Measurements from ENCODE around the gene PPTC7.
A peak's percentile ranks its signal among the peaks of the same experiment; 100 is the strongest.
"Not testable (repeated sequence)": the region's sequence is repeated elsewhere in the genome, so short reads cannot be mapped to it uniquely, and the experiment has no call there.

Gene PPTC7

GRCh38 chr12:110585231-110585799 lies 2.2 kb upstream of the PPTC7 start:
- DNase-seq, result peak; percentile 32

- peak; percentile 16 for DNase-seq
Measured at GRCh38 chr12:110582276-110583136, 612 bp downstream of the PPTC7 start.

DNA sequence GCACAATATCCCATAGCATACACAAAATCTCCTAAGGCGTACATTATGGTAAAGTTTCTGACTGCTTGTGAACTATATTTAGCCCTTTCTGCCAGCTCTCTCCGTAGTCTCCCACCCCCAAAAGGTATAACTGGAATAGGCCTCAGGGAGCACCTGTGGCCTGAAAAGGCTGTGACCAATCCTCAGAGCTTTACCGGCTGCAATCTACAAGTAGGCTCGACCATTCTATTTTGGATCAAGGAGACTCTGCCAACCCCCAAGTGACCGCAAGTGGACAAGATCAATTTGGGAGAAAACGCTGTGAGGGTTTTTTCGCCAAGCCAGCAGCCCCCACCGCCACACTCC lies 1.2 kb downstream of the PPTC7 start:
- no peak for DNase-seq

GRCh38 chr12:110579535-110580253 lies 3.4 kb downstream of the PPTC7 start:
- no peak for DNase-seq

- DNase-seq, result no peak
Measured at GRCh38 chr12:110578694-110579534, 4.2 kb downstream of the PPTC7 start.

DNA sequence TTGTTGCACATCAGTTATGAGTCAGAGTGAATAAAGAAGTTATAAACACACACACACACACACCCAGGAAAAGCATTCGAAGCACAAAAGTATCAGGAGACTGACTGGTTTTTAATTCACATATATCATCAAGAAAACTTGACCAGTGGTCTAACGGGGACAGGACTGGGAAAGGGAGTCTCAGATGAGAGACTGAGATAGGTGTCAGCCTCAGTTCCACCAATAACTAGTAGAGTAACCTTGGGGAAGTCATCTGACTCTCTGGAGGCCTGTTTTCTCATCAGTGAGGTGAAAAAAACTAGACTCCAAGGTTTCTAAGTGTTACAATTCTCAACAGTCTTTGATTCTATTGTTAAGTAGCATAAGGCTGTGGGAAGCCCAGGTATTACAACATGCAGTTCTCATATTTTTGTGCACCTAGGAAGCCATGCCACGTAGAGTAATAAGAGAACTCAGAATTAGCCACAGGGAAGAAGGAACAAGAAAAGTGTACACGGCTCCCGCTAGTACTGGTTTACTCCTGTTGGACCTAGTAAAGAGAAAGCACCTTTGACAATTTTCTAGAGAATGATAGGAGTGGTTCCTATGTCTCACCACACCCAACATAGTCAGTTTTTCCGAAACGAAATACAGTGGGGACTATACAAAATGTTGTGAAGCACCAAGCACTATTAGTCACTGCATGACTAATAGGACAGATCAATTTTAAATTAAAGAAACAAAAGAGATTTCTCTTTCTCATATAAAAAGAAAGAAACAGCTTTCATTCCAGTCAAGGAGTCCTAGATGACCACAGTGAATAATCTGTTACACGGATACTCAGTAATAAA lies 5.0 kb downstream of the PPTC7 start:
- peak; percentile 70 for DNase-seq

DNA sequence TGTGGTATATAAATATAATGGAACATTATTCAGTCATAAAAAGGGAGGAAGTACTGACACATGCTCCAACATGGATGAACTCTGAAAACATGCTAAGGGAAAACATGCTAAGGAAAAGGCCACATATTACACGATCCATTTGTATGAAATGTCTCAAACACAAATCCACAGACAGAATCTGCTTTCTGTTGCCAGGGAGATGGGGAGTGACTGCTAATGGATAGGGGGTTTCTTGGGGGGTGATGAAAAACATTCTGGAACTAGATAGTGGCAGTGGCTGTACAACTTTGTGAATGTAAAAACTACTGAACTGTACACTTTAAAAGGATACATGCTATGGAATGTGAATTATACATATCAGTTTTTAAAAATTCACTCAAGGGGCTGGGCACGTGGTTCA lies 6.6 kb downstream of the PPTC7 start:
- DNase-seq, result no peak

- no peak for DNase-seq
Measured at GRCh38 chr12:110575326-110575725, 7.8 kb downstream of the PPTC7 start.

GRCh38 chr12:110574717-110575230 lies 8.3 kb downstream of the PPTC7 start:
- DNase-seq, result not testable (repeated sequence)

GRCh38 chr12:110574044-110574443 lies 9.1 kb downstream of the PPTC7 start:
- DNase-seq, result no peak

GRCh38 chr12:110570798-110571197 lies 12.3 kb downstream of the PPTC7 start:
- DNase-seq, result not testable (repeated sequence)

GRCh38 chr12:110569838-110570237 lies 13.3 kb downstream of the PPTC7 start:
- DNase-seq, result not testable (repeated sequence)

GRCh38 chr12:110568752-110569151 lies 14.4 kb downstream of the PPTC7 start:
- DNase-seq, result no peak

DNA sequence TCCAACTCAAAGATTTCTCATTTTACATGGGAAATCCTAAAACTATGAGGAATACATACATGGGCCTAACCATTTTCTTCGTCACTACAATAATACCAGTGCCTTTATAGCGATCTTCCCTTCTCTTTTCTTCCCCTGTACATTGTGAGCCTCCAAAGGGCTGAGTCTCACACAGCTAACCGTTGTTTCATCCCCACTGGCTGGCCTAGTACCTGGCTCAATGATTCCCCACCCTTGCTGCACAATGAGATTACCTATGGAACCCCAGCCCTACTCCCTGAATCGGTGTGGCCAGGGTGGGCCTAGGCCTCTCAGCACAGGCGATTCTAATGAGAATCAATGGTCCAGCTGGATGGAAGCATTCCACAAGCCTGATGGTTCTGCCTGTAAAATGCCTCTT lies 16.1 kb downstream of the PPTC7 start:
- no peak for DNase-seq

- DNase-seq, result peak; percentile 39
Measured at GRCh38 chr12:110565894-110566871, 16.9 kb downstream of the PPTC7 start.

DNA sequence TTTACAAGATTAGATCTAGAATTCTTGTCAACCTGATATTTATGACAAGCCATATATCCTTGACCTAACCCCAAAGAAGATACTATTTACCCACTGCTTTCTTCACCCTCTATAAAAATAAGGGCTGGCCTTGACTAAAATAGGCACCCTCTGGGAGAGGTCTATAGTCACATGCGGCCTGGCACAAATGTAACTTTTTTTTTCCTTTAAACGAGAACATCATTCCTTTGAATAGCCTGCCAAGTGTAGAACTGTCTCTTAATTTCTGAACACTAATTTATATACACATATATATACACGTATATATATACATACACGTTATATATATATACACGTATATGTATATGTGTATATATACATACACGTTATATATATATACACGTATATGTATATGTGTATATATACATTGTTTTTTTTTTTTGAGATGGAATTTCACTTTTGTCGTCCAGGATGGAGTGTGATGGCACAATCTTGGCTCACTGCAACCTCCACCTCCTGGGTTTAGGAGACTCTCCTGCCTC lies 18.6 kb downstream of the PPTC7 start:
- DNase-seq, result no peak

DNA sequence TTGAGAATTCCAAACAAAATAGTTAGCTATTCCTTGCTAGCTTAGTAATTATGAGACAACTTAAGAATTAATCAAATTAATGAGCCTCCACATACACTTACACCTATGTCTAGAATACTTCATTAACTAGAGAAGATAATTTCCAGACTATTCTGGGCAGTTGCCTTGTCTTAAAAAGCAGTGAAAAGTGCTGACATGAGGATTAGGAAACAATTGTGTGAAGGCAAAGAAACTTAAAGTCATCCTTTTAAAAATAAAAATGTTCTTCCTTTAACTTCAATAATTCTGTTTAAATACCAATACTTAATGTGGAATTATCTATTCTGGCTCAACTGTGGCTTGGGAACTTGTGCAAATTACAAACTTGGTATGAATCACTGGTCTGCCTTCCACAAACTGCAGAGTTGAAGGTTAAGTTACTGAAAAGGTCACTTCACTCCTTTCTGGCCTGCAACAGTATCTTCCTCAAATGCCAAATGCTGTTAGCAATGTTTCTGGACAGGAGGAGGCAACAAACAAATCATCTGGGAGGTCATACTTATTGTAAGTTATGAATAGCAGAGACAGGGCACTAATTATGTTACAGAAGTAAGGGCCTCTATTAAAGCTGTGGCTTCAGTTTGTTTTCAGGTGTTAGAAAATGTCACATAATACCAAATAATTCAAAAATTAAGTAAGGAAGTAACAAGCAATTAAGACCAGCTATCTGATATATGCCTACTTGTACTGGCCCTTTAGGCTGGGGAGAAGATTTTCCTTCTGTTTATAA lies 19.2 kb downstream of the PPTC7 start:
- DNase-seq, result no peak

DNA sequence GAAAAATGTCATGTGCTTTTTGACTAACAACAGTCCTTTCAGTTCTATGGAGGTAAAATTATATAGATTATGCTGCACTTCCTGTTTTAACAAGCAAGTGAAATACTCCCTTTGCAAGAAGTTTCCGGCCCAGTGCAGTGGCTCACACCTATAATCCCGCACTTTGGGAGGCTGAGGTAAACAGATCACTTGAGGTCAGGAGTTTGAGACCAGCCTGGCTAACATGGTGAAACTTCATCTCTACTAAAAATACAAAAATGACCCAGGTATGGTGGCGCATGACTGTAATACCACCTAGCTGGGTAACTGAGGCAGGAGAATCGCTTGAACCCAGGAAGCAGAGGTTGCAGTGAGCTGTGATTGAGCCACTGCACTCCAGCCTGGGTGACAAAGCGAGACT lies 20.7 kb downstream of the PPTC7 start:
- not testable (repeated sequence) for DNase-seq

DNA sequence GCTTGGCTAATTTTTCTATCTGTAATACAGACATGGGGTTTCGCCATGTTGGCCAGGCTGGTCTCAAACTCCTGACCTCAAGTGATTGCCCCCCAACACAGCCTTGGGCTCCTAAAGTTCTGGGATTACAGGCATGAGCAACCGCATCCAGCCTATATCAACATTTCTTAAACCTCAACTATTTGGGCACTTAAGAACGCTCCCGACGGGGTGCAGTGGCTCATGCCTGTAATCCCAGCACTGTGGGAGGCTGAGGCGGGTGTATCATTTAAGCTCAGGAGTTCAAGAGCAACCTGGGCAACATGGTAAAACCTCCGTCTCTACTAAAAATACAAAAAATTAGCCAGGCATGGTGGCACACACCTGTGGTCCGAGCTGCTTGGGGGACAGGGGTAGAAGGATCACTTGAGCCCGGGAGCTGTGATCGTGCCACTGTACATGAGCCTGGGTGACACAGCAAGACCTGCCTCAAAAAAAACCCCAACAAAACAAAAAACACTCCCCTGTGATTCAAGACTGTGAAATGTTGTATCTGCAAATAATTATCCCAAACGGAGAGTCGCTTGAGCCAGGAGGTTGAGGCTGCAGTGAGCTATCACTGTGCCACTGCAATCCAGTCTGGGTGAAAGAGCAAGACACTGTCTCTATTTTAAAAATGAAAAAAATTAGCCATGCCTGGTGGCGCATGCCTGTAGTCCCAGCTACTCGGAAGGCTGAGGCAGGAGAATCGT lies 21.5 kb downstream of the PPTC7 start:
- DNase-seq, result no peak
